ENCODE data around the gene INPP5F.
"Not testable (repeated sequence)": the region's sequence is repeated elsewhere in the genome, so short reads cannot be mapped to it uniquely, and the experiment has no call there.

Gene INPP5F

GRCh38 chr10:119780879-119781480 is 55.1 kb downstream of the INPP5F start:
- DNase-seq = no peak

- no peak for DNase-seq
Measured at GRCh38 chr10:119781498-119781897, 55.6 kb downstream of the INPP5F start.

GRCh38 chr10:119782981-119783664 is 57.3 kb downstream of the INPP5F start:
- no peak for DNase-seq

GRCh38 chr10:119783665-119784027 is 57.8 kb downstream of the INPP5F start:
- DNase-seq = no peak

- no peak for DNase-seq
Measured at GRCh38 chr10:119784340-119785067, 58.7 kb downstream of the INPP5F start.

- DNase-seq = no peak
Measured at GRCh38 chr10:119786117-119786769, 60.4 kb downstream of the INPP5F start.

- DNase-seq = not testable (repeated sequence)
Measured at GRCh38 chr10:119795101-119795500, 69.3 kb downstream of the INPP5F start.

GRCh38 chr10:119796039-119796438 is 70.2 kb downstream of the INPP5F start:
- DNase-seq = no peak

GRCh38 chr10:119801176-119801575 is 75.3 kb downstream of the INPP5F start:
- no peak for DNase-seq

GRCh38 chr10:119801998-119802538 is 76.2 kb downstream of the INPP5F start:
- DNase-seq = no peak

GRCh38 chr10:119803264-119803663 is 77.4 kb downstream of the INPP5F start:
- DNase-seq = no peak

- DNase-seq = no peak
Measured at GRCh38 chr10:119805702-119806230, 79.9 kb downstream of the INPP5F start.

GRCh38 chr10:119806334-119807130 is 80.7 kb downstream of the INPP5F start:
- no peak for DNase-seq

GRCh38 chr10:119807960-119808697 is 82.3 kb downstream of the INPP5F start:
- no peak for DNase-seq

GRCh38 chr10:119811122-119811521 is 85.3 kb downstream of the INPP5F start:
- DNase-seq = no peak

- no peak for DNase-seq
Measured at GRCh38 chr10:119812684-119813083, 86.8 kb downstream of the INPP5F start.

GRCh38 chr10:119815671-119816070 is 89.8 kb downstream of the INPP5F start:
- DNase-seq = no peak

GRCh38 chr10:119817991-119818888 is 92.4 kb downstream of the INPP5F start:
- no peak for DNase-seq

GRCh38 chr10:119818889-119819270 is 93.0 kb downstream of the INPP5F start:
- no peak for DNase-seq

GRCh38 chr10:119821182-119821581 is 95.3 kb downstream of the INPP5F start:
- no peak for DNase-seq
